Measurements from ENCODE around the gene PCDHB15.
"Not testable (repeated sequence)": the region's sequence is repeated elsewhere in the genome, so short reads cannot be mapped to it uniquely, and the experiment has no call there.

PCDHB15 gene

DNA sequence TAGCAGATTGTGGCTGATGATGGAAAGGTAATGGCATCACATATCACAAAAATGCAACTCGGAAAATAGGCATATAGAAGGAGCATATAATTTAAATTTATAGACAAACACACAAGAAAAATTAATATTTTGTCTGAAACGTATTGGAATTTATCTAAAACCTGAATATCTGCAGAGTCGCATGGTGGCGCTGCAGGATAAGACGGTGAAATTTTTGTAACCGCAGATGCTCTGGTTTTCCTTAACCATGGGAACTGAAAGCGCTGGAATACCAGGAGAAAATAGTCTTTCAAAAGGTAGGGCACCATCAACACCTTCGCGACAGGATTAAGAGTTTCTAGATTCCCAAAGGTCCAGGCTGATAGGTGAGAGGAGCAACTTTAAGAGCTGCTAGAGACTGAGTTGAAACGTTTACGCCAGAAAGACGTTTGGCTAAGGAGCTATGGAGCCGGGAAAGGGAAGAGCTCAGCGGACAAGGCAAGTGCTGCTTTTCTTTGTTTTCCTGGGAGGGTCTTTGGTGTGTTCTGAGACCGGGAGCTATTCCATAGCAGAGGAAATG, 11.0 kb upstream of the PCDHB15 start:
- Histone ChIP-seq H3K9me2 (ENCODE audit: low read depth, low read length) (no peaks in the 10 kb centered on the region), H3K27ac (ENCODE audit: low read depth, low read length, poor library complexity, severe bottlenecking) (no peak overlapping the region), H4K20me1 (ENCODE audit: insufficient read depth, low read length) (no peaks in the 10 kb centered on the region), H3K9ac (ENCODE audit: low read length) (no peak overlapping the region), H3F3A (ENCODE audit: insufficient read depth, low read length) (no peaks in the 10 kb centered on the region), H3K36me3 (ENCODE audit: insufficient read depth, low read length) (no peaks in the 10 kb centered on the region), H2AFZ (ENCODE audit: low read length) (no peak overlapping the region), H3K4me1 (ENCODE audit: insufficient read depth, low read length, severe bottlenecking) (no peaks in the 10 kb centered on the region), H3K4me3 (ENCODE audit: low read depth, low read length, poor library complexity, severe bottlenecking) (no peak overlapping the region), H3K79me2 (ENCODE audit: insufficient read depth, low read length) (no peaks in the 10 kb centered on the region), H3K27me3 (ENCODE audit: insufficient read depth, low read length) (no peaks in the 10 kb centered on the region), H3K9me3 (ENCODE audit: low read length) (peaks cover 8% of the 10 kb centered on the region; the same call in 1 of the 2 replicates), H3K4me2 (ENCODE audit: low read length) (no peak overlapping the region)
- TF ChIP-seq, protein P1, sequence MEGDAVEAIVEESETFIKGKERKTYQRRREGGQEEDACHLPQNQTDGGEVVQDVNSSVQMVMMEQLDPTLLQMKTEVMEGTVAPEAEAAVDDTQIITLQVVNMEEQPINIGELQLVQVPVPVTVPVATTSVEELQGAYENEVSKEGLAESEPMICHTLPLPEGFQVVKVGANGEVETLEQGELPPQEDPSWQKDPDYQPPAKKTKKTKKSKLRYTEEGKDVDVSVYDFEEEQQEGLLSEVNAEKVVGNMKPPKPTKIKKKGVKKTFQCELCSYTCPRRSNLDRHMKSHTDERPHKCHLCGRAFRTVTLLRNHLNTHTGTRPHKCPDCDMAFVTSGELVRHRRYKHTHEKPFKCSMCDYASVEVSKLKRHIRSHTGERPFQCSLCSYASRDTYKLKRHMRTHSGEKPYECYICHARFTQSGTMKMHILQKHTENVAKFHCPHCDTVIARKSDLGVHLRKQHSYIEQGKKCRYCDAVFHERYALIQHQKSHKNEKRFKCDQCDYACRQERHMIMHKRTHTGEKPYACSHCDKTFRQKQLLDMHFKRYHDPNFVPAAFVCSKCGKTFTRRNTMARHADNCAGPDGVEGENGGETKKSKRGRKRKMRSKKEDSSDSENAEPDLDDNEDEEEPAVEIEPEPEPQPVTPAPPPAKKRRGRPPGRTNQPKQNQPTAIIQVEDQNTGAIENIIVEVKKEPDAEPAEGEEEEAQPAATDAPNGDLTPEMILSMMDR (IDR thresholded peaks at IDR 0.05; ENCODE audit: low read length), result no peak
- no peak for TF ChIP-seq EZH2 (IDR thresholded peaks at IDR 0.05; ENCODE audit: borderline replicate concordance, low read length)

DNA sequence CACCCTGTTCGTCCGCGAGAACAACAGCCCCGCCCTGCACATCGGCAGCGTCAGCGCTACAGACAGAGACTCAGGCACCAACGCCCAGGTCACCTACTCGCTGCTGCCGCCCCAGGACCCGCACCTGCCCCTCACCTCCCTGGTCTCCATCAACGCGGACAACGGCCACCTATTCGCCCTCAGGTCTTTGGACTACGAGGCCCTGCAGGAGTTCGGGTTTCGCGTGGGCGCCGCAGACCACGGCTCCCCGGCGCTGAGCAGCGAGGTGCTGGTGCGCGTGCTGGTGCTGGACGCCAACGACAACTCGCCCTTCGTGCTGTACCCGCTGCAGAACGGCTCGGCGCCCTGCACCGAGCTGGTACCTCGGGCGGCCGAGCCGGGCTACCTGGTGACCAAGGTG, 9.3 kb upstream of the PCDHB15 start:
- H3K9me2 ChIP-seq (ENCODE audit: low read depth, low read length); H2AFZ ChIP-seq (ENCODE audit: low read length); H3K4me2 ChIP-seq (ENCODE audit: low read length); H3K4me3 ChIP-seq (ENCODE audit: low read depth, low read length, poor library complexity, severe bottlenecking); H3K36me3 ChIP-seq (ENCODE audit: insufficient read depth, low read length); H3K9ac ChIP-seq (ENCODE audit: low read length); H3K79me2 ChIP-seq (ENCODE audit: insufficient read depth, low read length); H3K27me3 ChIP-seq (ENCODE audit: insufficient read depth, low read length); H3K27ac ChIP-seq (ENCODE audit: low read depth, low read length, poor library complexity, severe bottlenecking); H3K9me3 ChIP-seq (ENCODE audit: low read length); H4K20me1 ChIP-seq (ENCODE audit: insufficient read depth, low read length); H3F3A ChIP-seq (ENCODE audit: insufficient read depth, low read length); H3K4me1 ChIP-seq (ENCODE audit: insufficient read depth, low read length, severe bottlenecking): not testable (repeated sequence)

DNA sequence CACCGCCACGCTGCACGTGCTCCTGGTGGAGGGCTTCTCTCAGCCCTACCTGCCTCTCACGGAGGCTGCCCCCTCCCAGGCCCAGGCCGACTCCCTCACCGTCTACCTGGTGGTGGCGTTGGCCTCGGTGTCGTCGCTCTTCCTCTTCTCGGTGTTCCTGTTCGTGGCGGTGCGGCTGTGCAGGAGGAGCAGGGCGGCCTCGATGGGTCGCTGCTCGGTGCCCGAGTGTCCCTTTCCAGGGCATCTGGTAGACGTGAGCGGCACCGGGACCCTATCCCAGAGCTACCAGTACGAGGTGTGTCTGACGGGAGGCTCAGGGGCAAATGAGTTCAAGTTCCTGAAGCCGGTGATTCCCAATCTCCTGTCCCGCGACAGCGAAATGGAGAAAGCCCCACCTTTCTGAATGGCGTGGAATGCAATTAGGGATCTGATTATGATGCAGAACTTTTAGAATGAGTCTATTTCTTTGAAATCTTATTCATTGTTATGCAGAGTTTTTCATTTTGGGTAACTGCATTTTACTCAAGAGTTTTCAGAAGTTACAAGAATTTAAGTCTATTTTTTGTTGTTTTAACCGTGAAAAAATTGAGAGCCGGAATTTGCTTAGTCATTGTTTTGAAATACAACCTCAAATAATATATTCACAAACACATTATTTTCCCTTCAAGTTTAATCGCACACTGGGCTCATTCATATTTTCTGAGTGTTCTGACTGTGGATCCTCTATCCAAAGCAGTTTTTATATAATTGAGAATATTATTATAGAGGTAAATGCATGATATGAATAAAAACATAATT, 8.5 kb upstream of the PCDHB15 start:
- Histone ChIP-seq H3K9me3 (ENCODE audit: low read length) (peaks cover 7% of the 10 kb centered on the region; the same call in 1 of the 2 replicates), H3K9ac (ENCODE audit: low read length) (no peak overlapping the region)

More for the DNA sequence above, 8.5 kb upstream of the PCDHB15 start:
- Histone ChIP-seq H3K4me2 (ENCODE audit: low read length) (no peak overlapping the region), H3K4me1 (ENCODE audit: insufficient read depth, low read length, severe bottlenecking) (no peaks in the 10 kb centered on the region), H3F3A (ENCODE audit: insufficient read depth, low read length) (no peaks in the 10 kb centered on the region), H2AFZ (ENCODE audit: low read length) (no peak overlapping the region), H3K79me2 (ENCODE audit: insufficient read depth, low read length) (no peaks in the 10 kb centered on the region), H3K36me3 (ENCODE audit: insufficient read depth, low read length) (no peaks in the 10 kb centered on the region), H3K9me2 (ENCODE audit: low read depth, low read length) (no peaks in the 10 kb centered on the region), H3K27me3 (ENCODE audit: insufficient read depth, low read length) (no peaks in the 10 kb centered on the region), H4K20me1 (ENCODE audit: insufficient read depth, low read length) (no peaks in the 10 kb centered on the region), H3K27ac (ENCODE audit: low read depth, low read length, poor library complexity, severe bottlenecking) (no peak overlapping the region), H3K4me3 (ENCODE audit: low read depth, low read length, poor library complexity, severe bottlenecking) (no peak overlapping the region)
- no peak for TF ChIP-seq EZH2 (IDR thresholded peaks at IDR 0.05; ENCODE audit: borderline replicate concordance, low read length)
- TF ChIP-seq, protein P1 (IDR thresholded peaks at IDR 0.05; ENCODE audit: low read length), result no peak

Data from OCI-LY1 (cell line).